C4-2B (cell line): ENCODE measurements around the gene DEDD2.

Experiments used
- H3K27ac ChIP-seq: fragments of 450-650 bp; 2 replicates; pipeline ENCODE4 v1.5.1; 2017
- ZFX ChIP-seq: fragments of 450-650 bp; IDR thresholded peaks from 2 replicates; pipeline ENCODE4 v1.6.1; 2017
- TF ChIP-seq, protein P1 (sequence below): fragments of 450-650 bp; conservative IDR thresholded peaks from 2 replicates; pipeline ENCODE4 v1.5.1; 2017; ENCODE audit warnings: mild to moderate bottlenecking

Gene DEDD2

DNA sequence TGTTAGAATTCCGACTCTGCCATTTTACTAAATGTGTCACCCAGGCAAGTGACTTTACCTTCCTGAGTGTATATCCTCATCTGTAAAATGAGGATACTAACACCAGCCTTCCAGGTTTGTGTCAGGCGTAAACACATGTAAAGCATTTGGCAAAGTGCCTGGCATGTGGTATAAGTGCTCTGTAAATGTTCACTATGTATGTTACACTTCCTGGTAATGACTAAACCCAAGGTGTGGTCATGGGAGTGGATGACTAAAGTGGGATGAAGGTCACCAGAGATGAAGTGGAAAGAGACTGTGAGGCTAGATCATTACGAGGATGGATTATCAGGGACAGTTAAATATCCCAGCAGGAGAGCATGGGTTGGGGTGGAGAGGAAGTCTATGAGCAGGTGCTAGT is 25.6 kb downstream of the DEDD2 start:
- TF ChIP-seq, protein P1, sequence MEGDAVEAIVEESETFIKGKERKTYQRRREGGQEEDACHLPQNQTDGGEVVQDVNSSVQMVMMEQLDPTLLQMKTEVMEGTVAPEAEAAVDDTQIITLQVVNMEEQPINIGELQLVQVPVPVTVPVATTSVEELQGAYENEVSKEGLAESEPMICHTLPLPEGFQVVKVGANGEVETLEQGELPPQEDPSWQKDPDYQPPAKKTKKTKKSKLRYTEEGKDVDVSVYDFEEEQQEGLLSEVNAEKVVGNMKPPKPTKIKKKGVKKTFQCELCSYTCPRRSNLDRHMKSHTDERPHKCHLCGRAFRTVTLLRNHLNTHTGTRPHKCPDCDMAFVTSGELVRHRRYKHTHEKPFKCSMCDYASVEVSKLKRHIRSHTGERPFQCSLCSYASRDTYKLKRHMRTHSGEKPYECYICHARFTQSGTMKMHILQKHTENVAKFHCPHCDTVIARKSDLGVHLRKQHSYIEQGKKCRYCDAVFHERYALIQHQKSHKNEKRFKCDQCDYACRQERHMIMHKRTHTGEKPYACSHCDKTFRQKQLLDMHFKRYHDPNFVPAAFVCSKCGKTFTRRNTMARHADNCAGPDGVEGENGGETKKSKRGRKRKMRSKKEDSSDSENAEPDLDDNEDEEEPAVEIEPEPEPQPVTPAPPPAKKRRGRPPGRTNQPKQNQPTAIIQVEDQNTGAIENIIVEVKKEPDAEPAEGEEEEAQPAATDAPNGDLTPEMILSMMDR = no peak
- TF ChIP-seq ZFX = no peak
- no peak overlapping the region for H3K27ac ChIP-seq

DNA sequence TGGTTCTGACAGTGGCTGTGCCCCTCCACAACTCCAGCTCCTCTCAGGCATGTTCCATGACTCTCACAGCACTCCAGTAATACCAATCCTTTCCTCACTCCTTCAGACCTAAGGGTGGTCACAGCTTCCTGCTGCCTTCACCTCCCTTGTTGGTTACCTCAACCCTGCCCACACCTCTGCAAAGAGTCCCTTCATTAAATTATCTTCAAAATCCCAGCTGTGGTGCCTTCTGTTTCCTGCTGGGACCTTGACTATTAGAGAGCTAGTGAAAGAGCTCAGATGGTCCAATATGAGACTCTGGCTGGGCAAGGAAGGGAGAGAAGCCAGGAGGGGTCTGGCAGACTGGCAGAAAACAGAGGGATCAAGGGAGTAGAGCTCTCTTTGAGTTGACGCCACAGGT is 26.1 kb downstream of the DEDD2 start:
- TF ChIP-seq ZFX = no peak
- TF ChIP-seq, protein P1 = no peak

DNA sequence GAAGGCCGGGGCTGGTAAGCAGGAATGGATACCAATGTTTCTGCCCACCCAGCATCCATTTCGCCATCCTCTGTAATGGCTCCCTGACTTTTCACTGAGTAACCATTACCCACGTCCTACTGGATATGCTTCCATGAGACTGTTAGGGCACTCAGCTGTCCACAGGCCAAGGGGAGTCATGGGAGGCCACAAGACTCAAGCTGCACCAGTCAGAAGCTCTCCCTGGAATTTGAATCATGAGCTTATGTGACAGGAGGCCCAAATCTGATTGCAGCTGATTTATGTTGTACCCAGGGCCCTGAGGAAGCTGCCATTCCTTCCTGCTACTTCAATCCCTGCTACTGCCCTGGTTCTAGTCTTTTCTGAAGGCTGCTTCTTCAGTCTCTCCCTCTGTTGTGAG is 28.3 kb downstream of the DEDD2 start:
- no peak for TF ChIP-seq ZFX
- TF ChIP-seq, protein P1 = no peak
- no peak overlapping the region for H3K27ac ChIP-seq

More for the DNA sequence above, 26.1 kb downstream of the DEDD2 start:
- H3K27ac ChIP-seq = no peak overlapping the region

DNA sequence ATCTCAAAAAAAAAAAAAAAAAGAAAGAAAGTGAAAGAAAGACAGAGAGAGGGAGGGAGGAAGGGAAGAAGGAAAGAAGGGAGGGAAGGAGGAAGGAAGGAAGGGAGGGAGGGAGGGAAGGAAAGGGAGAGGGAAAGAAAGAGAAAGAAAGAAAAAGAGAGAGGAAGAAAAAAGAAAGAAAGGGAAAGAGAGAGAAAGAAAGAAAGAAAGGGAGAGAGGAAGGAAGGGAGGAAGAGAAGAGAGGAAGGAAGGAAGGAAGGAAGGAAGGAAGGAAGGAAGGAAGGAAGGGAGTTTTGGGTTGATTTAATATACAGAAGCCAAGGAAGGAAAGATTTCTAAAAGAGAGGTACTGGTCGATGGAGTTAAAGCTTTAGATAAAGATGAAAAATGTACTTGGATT is 28.8 kb downstream of the DEDD2 start:
- TF ChIP-seq, protein P1 = no peak
- no peak for TF ChIP-seq ZFX

DNA sequence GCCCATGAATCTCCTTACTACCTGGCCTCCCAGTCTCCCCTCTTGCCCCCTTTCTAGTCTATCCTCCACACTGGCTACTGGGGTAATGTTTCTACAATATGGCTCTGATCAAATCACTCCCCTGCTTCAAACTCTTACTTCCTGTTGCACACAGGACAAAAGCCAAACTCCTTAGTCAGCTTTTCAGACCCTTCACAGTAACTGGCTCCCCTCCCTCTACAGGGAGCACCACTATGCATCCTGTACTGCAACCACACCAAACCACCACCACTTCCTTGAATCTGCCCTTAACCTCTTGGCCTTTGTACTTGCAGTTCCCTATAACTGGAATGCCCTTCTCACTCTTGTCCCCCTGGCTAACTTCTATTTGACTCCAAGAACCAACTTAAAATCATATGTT is 32.2 kb downstream of the DEDD2 start:
- no peak overlapping the region for H3K27ac ChIP-seq
- TF ChIP-seq ZFX = no peak
- TF ChIP-seq, protein P1 = no peak

More for the DNA sequence above, 28.8 kb downstream of the DEDD2 start:
- H3K27ac ChIP-seq = no peak overlapping the region

DNA sequence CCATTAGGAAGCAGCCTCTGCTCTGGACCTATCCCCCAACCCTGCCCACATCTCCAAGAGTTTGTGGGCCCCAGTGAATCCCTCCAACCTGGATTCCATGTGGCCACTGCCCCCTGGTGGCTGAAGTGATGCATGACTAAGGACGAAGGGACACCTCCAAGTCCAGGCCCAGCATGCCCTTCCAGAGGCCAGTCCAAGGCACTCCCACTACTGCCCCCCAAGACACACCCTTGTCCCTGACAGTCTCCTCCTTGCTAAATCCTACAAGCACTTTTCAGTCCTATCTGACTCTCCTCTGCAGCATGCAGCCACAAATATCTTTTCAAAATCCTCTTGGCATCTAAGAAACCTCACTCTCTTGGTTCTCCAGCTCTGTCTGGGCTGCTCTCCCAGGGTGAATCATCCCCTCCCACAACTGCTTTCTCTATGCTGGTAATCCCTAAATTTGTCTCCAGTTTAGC is 33.0 kb downstream of the DEDD2 start:
- H3K27ac ChIP-seq = no peak overlapping the region
- no peak for TF ChIP-seq ZFX
- TF ChIP-seq, protein P1 = peak; percentile 74

DNA sequence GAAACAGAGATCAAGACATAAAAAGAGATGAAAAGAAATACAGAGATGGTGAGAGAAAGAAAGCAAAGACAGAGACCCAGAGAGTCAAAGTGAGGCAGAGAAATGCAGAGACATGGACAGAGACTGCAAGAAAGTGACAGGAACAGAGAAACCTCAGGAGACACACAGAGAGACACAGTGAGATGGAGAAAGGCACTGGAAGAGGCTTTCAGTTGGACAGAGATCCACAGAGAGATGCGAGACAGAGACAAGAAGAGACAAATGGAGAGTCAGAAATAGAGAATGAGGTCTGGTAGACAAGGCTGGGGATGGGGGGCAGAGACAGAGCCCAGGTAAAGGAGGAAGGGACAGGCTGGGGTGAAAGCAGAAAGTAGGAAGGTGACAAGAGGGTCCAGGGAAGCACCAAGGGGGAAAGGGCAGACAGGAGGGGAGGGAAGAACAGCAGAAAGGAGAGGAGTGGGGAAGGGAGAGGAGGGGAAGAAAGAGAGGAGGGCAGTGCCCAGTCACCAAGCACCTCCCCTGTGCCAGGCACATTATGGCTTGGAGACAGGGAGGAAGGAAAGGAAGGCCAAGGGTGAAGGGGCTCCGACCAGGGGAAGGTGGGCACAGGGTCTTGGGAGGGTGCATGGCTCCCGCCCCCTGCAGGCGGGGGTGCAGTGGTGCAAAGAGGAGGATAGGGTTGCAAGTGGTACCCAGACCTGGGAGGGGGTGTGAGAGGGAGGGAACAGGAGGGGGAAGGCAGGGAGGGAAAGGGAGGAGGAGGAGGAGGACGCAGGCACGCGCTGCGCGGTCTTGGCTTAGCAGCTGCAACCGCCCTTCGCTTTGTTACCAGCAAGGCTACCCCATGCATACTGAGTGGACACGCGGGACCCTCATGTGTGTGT is 38.4 kb downstream of the DEDD2 start:
- TF ChIP-seq, protein P1 = peak; percentile 13
- TF ChIP-seq ZFX = no peak
- H3K27ac ChIP-seq = no peak overlapping the region
